Raji (cell line): Measurements from ENCODE around the gene ECT2L.

ENCODE experiments used
- POLR2A ChIP-seq: IDR thresholded peaks from 2 replicates; pipeline ENCODE4 v1.6.1; 2011; ENCODE audit warnings: low read depth, low read length, control low read depth; ENCODE audit not compliant: insufficient read depth

ECT2L gene

GRCh38 chr6:138795809-138796603 lies at the start of gene ECT2L:
Gene ECT2L, plus strand, starts transcription at chr6:138796087. Its CDS starts 17,188 bp downstream, at chr6:138813275.
- TF ChIP-seq POLR2A: no peak

GRCh38 chr6:138752017-138752416 lies 43.9 kb upstream of the ECT2L start:
- no peak for TF ChIP-seq POLR2A

- TF ChIP-seq POLR2A: no peak
Observed at GRCh38 chr6:138757136-138757535, 38.8 kb upstream of the ECT2L start.

GRCh38 chr6:138765896-138766655 lies 29.8 kb upstream of the ECT2L start:
- TF ChIP-seq POLR2A: no peak

- TF ChIP-seq POLR2A: no peak
Observed at GRCh38 chr6:138769102-138769676, 26.7 kb upstream of the ECT2L start.

- TF ChIP-seq POLR2A: no peak
Observed at GRCh38 chr6:138772596-138773176, 23.2 kb upstream of the ECT2L start.

GRCh38 chr6:138773177-138774091 lies 22.5 kb upstream of the ECT2L start, which contains the start of gene CCDC28A:
Gene CCDC28A, plus strand, starts transcription at chr6:138773769. Its CDS starts 2,352 bp downstream, at chr6:138776121.
- peak; percentile 72; the same call in 1 of the 2 replicates for TF ChIP-seq POLR2A

- TF ChIP-seq POLR2A: no peak
Observed at GRCh38 chr6:138774370-138774769, 21.5 kb upstream of the ECT2L start.

GRCh38 chr6:138776659-138777058 lies 19.2 kb upstream of the ECT2L start:
- no peak for TF ChIP-seq POLR2A

GRCh38 chr6:138778331-138778730 lies 17.6 kb upstream of the ECT2L start:
- TF ChIP-seq POLR2A: no peak

- TF ChIP-seq POLR2A: no peak
Observed at GRCh38 chr6:138782243-138782642, 13.6 kb upstream of the ECT2L start.

GRCh38 chr6:138785079-138785478 lies 10.8 kb upstream of the ECT2L start:
- no peak for TF ChIP-seq POLR2A

- TF ChIP-seq POLR2A: no peak
Observed at GRCh38 chr6:138785980-138786379, 9.9 kb upstream of the ECT2L start.

GRCh38 chr6:138787138-138787537 lies 8.7 kb upstream of the ECT2L start:
- no peak for TF ChIP-seq POLR2A
